ENCODE measurements around the gene TTC16. TPM values are rescaled to one million over a fixed set of nuclear protein-coding genes. Genes with fewer than 3 reads are reported as not detected.

TTC16 gene
- total RNA-seq, 1 experiment from 2014 or later: not detected

- Histone ChIP-seq H3K79me2 (ENCODE audit: insufficient read depth, low read length) (no peaks in the 10 kb centered on the region), H3T11ph (ENCODE audit: low read length) (no peak overlapping the region), H3K4ac (ENCODE audit: low read depth, low read length) (no peak overlapping the region), H3K18ac (ENCODE audit: insufficient read length, low read depth, low read length) (no peak overlapping the region), H3K79me1 (ENCODE audit: insufficient read depth, low read depth, low read length, poor library complexity, severe bottlenecking) (no peaks in the 10 kb centered on the region), H3K9ac (ENCODE audit: extremely low read depth, insufficient read length, low read length) (no peak overlapping the region), H4K8ac (replicated peaks; ENCODE audit: insufficient read length, low read depth, low read length) (no peak overlapping the region), H3K14ac (ENCODE audit: insufficient read depth, low read length) (no peak overlapping the region), H2BK5ac (ENCODE audit: insufficient read length, low read length) (no peak overlapping the region), H3K4me1 (ENCODE audit: insufficient read depth, low read length) (no peaks in the 10 kb centered on the region), H3K27me3 (ENCODE audit: insufficient read depth, low read length) (no peaks in the 10 kb centered on the region), H2BK15ac (ENCODE audit: low read depth, low read length) (no peak overlapping the region), H4K20me1 (ENCODE audit: control insufficient read depth, insufficient read depth, insufficient read length) (no peaks in the 10 kb centered on the region), H4K91ac (ENCODE audit: insufficient read length, low read depth, low read length) (no peak overlapping the region), H3K56ac (ENCODE audit: insufficient read length, low read depth, low read length) (no peak overlapping the region), H2AK5ac (ENCODE audit: insufficient read length, low read length) (no peak overlapping the region), H3K4me2 (ENCODE audit: insufficient read depth, insufficient read length, low read length) (peak overlapping the region; percentile 75), H3K27ac (ENCODE audit: insufficient read length, low read depth, low read length) (no peak overlapping the region), H3K23me2 (ENCODE audit: insufficient read length, low read depth, low read length, poor library complexity, severe bottlenecking) (peaks cover 7% of the 10 kb centered on the region), H2BK12ac (ENCODE audit: insufficient read length, low read depth, low read length) (no peak overlapping the region), H3K9me3 (ENCODE audit: control insufficient read depth, low read depth, low read length) (no peaks in the 10 kb centered on the region), H4K5ac (ENCODE audit: insufficient read length, low read depth, low read length) (no peak overlapping the region), H2BK120ac (ENCODE audit: low read depth, low read length, poor library complexity, severe bottlenecking) (no peak overlapping the region), H2BK20ac (ENCODE audit: low read depth, low read length, poor library complexity, severe bottlenecking) (no peak overlapping the region), H2AFZ (ENCODE audit: low read length) (no peak overlapping the region), H3K23ac (ENCODE audit: insufficient read length, low read depth, low read length) (no peak overlapping the region)
- WGBS (ENCODE audit: extremely low coverage, insufficient read length, low lambda C conversion rate): no CpG with 5 or more reads among the region's 38 CpGs
- Mint-ChIP-seq H3K27me3 (ENCODE audit: low read depth) (peaks cover 18% of the 10 kb centered on the region), H3K36me3 (ENCODE audit: insufficient read depth in 1 of 3, low read depth in 3 of 3) (no peaks in the 10 kb centered on the region), H3K9me3 (no peaks in the 10 kb centered on the region), H3K4me3 (peak overlapping the region; percentile 73 to 91), H3K4me1 (peaks cover 4 to 15% of the 10 kb centered on the region in 2 experiments), H3K27ac (peak overlapping the region in 2 of 3 experiments; percentile 89 to 97; a peak in 4 of 7 replicates)
- TF ChIP-seq CTCF (conservative IDR thresholded peaks at IDR 0.05): no peak
- peak; percentile 98 for DNase-seq
These were observed 26.1 kb downstream of the TTC16 start for GRCh38 chr9:127741831-127742434.
